ENCODE data around the gene DNAJB5. TPM values are rescaled to one million over a fixed set of nuclear protein-coding genes. Genes with fewer than 3 reads are reported as not detected.
"Not testable (repeated sequence)": the region's sequence is repeated elsewhere in the genome, so short reads cannot be mapped to it uniquely, and the experiment has no call there.

Gene DNAJB5
- total RNA-seq, 2 experiments from 2014 or later: 3.2 to 4.1 TPM

DNA sequence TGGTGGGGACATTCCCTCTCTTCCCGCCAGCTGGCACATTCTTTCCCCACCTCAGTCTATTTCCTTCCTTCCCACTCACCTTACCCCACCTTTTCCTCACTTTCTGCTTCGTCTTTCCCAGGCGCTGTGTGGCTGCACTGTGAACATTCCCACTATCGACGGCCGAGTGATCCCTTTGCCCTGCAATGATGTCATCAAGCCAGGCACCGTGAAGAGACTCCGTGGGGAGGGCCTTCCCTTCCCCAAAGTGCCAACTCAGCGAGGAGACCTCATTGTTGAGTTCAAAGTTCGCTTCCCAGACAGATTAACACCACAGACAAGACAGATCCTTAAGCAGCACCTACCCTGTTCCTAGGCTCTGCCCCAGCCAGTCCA is 7.3 kb downstream of the DNAJB5 start:
- CTCF ChIA-PET: interaction anchor here (1.5 to 2.2 kb wide), 2 partner anchors 12 to 97 kb away, joined by 4 to 12 read pairs; no protein-coding TSS in a partner anchor
- Mint-ChIP-seq H3K36me3 (ENCODE audit: low read depth) (no peaks in the 10 kb centered on the region), H3K4me3 (no peak overlapping the region), H3K4me1 (peaks cover 20% of the 10 kb centered on the region), H3K27me3 (no peaks in the 10 kb centered on the region), H3K27ac (no peak overlapping the region), H3K9me3 (no peaks in the 10 kb centered on the region)
- POLR2A ChIA-PET: no interaction called here
- DNase-seq: no peak

DNA sequence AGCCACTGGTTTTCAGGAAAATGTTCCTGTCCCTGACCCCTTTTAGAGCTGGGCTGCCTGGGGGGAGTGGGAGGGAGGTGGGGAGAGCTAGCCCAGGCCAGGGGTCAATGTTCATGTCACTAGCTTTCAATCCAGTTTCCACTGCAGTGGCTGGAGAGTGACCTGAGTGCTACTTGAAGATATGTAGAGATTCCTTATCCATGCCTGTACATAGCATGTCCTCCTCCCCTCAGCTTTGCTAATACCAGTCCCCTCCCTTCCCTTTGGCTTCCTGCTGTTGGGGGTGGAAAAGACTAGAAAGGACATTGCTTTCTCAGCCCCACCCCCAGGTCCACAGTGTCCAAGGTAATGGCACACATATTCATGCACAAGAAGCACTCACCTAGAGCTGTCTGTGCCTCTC is 7.8 kb downstream of the DNAJB5 start:
- H3K27ac Mint-ChIP-seq: no peak overlapping the region
- CTCF ChIA-PET: interaction anchor here (1.5 to 2.2 kb wide), 2 partner anchors 12 to 98 kb away, joined by 4 to 12 read pairs; no protein-coding TSS in a partner anchor
- H3K36me3 Mint-ChIP-seq (ENCODE audit: low read depth): no peaks in the 10 kb centered on the region
- POLR2A ChIA-PET: interaction anchor here (0.5 kb wide), 1 partner anchor 8 kb away, joined by 4 read pairs; the partner anchor contains the start of gene DNAJB5
- no peak for DNase-seq
- no peaks in the 10 kb centered on the region for H3K27me3 Mint-ChIP-seq
- no peak overlapping the region for H3K4me3 Mint-ChIP-seq
- H3K4me1 Mint-ChIP-seq: peaks cover 20% of the 10 kb centered on the region
- no peaks in the 10 kb centered on the region for H3K9me3 Mint-ChIP-seq

DNA sequence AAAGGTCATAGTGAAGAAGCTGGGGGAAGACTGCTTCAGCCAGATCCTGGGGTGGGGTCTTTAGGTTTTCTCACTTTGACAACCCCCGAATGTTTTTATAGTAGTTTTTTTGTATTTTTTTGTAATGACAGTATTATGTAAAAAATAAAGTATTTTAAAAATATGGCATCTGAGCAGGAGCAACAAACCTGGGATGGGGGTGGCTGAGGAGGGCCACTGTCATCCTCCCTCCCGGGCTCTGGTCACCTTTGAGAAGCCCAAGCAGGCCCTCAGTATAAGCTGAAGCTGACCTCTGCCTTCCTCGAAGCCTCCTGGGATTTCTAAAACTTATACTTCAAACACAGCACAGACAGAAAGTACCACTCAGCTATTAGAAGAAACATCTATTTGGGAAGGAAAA is 8.7 kb downstream of the DNAJB5 start:
- Mint-ChIP-seq H3K4me1 (peaks cover 20% of the 10 kb centered on the region), H3K36me3 (ENCODE audit: low read depth) (no peaks in the 10 kb centered on the region), H3K27me3 (no peaks in the 10 kb centered on the region), H3K27ac (no peak overlapping the region), H3K9me3 (no peaks in the 10 kb centered on the region), H3K4me3 (no peak overlapping the region)
- ChIA-PET POLR2A (interaction anchor here (0.6 kb wide), 1 partner anchor 12 kb away, joined by 3 read pairs; no protein-coding TSS in a partner anchor), CTCF (interaction anchor here (1.5 to 2.2 kb wide), 3 partner anchors 13 to 99 kb away, joined by 4 to 12 read pairs (median 5); no protein-coding TSS in a partner anchor)
- DNase-seq: no peak

- no peak overlapping the region for H3K4me3 Mint-ChIP-seq
- ChIA-PET POLR2A (no interaction called here), CTCF (interaction anchor here (1.1 to 2.2 kb wide), 2 partner anchors 15 to 52 kb away, joined by 3 to 5 read pairs; no protein-coding TSS in a partner anchor)
- no peaks in the 10 kb centered on the region for H3K36me3 Mint-ChIP-seq (ENCODE audit: low read depth)
- H3K9me3 Mint-ChIP-seq: no peaks in the 10 kb centered on the region
- peaks cover 16% of the 10 kb centered on the region for H3K4me1 Mint-ChIP-seq
- H3K27me3 Mint-ChIP-seq: no peaks in the 10 kb centered on the region
- DNase-seq: no peak
- H3K27ac Mint-ChIP-seq: no peak overlapping the region
Observed at GRCh38 chr9:34999576-34999975, 10.0 kb downstream of the DNAJB5 start.

DNA sequence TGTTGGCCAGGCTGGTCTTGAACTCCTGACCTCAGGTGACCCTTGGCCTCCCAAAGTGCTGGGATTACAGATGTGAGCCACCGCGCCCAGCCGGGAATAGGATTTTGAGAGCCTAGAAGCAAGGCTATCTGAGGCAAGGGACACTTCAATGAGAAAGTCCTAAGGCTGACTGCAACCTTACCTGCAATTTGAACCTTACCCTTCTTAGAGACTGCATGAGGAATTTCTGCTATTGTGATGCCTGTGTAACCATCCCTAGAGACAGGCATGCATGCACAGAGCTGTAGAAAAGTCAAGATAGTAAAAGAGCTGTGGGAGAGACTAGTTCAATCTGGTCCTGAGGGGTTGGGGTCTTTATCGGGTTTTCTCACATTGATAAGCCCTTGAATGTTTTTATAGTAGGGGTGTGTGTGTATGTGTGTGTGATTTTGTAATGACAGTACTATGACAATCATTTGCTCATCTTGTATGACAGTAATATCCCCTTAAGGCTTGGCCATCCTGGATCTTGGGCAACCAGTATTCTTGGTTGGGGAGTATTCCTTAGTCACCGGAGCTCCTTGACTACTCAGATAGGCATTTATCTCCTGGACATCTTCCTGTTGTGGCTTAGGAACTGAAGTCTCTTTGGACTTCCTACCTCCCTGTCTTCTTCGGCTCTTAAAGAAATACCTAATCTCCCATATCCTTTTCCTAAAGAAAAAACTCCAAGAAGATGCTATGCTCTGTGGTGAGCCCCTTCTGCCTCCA is 11.2 kb downstream of the DNAJB5 start:
- H3K4me1 Mint-ChIP-seq: peaks cover 16% of the 10 kb centered on the region
- CTCF ChIA-PET: interaction anchor here (1.1 kb wide), 1 partner anchor 16 kb away, joined by 3 read pairs; no protein-coding TSS in a partner anchor
- H3K27ac Mint-ChIP-seq: no peak overlapping the region
- no peaks in the 10 kb centered on the region for H3K36me3 Mint-ChIP-seq (ENCODE audit: low read depth)
- POLR2A ChIA-PET: no interaction called here
- DNase-seq: no peak
- no peaks in the 10 kb centered on the region for H3K27me3 Mint-ChIP-seq
- H3K4me3 Mint-ChIP-seq: no peak overlapping the region
- no peaks in the 10 kb centered on the region for H3K9me3 Mint-ChIP-seq

DNA sequence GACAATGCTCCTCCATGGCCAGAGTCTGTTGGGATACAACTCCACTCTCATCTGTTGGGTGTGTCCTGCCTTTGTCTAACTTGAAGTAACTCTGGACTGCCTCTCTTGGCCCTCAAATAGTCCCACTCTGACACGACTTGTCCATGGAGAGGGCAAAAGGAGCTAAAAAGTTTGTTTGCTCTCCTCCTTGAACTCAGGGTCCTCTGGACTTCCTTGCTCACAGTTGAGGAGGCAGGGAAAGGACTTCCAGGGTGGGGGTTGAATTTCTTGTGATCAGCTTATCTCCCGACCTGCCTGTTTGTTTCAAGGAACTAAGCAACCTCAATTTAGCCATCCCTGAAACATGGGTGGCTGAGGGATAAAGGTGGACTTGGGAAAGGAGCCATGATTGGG is 11.7 kb downstream of the DNAJB5 start:
- POLR2A ChIA-PET: interaction anchor here (1.0 kb wide), 1 partner anchor 11 kb away, joined by 4 read pairs; the partner anchor contains the start of gene DNAJB5
- Mint-ChIP-seq H3K27me3 (no peaks in the 10 kb centered on the region), H3K4me3 (no peak overlapping the region), H3K9me3 (no peaks in the 10 kb centered on the region), H3K4me1 (peaks cover 16% of the 10 kb centered on the region), H3K36me3 (ENCODE audit: low read depth) (no peaks in the 10 kb centered on the region), H3K27ac (no peak overlapping the region)
- CTCF ChIA-PET: interaction anchor here (0.9 kb wide), 1 partner anchor 50 kb away, joined by 3 read pairs; no protein-coding TSS in a partner anchor
- no peak for DNase-seq

GRCh38 chr9:35001803-35002502 is 12.4 kb downstream of the DNAJB5 start:
- no peak for DNase-seq
- Mint-ChIP-seq H3K27ac (no peak overlapping the region), H3K4me3 (no peak overlapping the region), H3K27me3 (no peaks in the 10 kb centered on the region), H3K4me1 (peaks cover 16% of the 10 kb centered on the region), H3K9me3 (no peaks in the 10 kb centered on the region), H3K36me3 (ENCODE audit: low read depth) (no peaks in the 10 kb centered on the region)
- POLR2A ChIA-PET: interaction anchor here (1.0 to 1.4 kb wide), 2 partner anchors 12 kb away, joined by 3 to 4 read pairs; partner anchors contain the start of gene DNAJB5
- CTCF ChIA-PET: interaction anchor here (0.9 kb wide), 2 partner anchors 17 to 49 kb away, joined by 3 to 6 read pairs; no protein-coding TSS in a partner anchor

DNA sequence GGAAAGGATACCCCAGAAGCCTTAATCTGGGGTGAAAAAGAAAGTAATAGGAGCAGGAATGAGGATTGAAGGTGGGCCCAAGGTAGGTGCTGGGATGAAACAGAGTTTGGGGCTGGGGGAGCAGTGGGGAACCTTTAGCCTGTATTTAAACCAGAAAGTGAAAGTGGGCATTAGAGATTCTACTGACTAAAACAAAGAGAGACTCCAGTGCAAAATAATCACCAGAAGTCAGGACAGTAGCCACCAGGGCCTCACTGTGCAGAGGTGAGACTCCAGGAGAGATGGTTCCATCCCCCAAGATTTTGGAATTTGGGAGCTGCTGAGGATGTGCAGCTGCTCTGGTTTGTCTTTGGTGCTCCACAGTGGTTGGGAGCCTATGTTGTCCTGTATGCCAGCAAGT is 13.1 kb downstream of the DNAJB5 start:
- Mint-ChIP-seq H3K27me3 (no peaks in the 10 kb centered on the region), H3K36me3 (ENCODE audit: low read depth) (no peaks in the 10 kb centered on the region), H3K9me3 (no peaks in the 10 kb centered on the region), H3K27ac (no peak overlapping the region), H3K4me3 (no peak overlapping the region), H3K4me1 (peaks cover 16% of the 10 kb centered on the region)
- ChIA-PET POLR2A (interaction anchor here (1.4 kb wide), 1 partner anchor 12 kb away, joined by 3 read pairs; no protein-coding TSS in a partner anchor), CTCF (interaction anchor here (0.9 kb wide), 1 partner anchor 18 kb away, joined by 6 read pairs; no protein-coding TSS in a partner anchor)
- DNase-seq: no peak

DNA sequence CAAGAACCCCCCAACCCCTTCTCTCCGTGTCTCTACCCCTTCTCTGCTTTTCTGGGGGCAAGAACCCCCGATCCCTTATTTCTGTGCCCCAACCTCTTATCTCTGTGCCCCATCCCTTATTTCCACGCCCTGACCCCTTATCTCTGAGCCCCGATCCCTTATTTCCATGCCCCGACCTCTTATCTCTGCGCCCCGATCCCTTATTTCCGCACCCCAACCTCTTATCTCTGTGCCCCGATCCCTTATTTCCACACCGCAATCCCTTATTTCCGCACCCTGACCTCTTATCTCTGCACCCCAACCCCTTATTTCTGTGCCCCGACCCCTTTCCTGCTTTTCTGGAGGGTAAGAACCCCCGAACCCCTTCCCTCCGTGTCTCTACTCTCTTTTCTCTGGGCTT is 14.8 kb downstream of the DNAJB5 start:
- H3K4me3 Mint-ChIP-seq; DNase-seq; CTCF ChIA-PET; H3K27me3 Mint-ChIP-seq; H3K9me3 Mint-ChIP-seq; POLR2A ChIA-PET; H3K27ac Mint-ChIP-seq; H3K36me3 Mint-ChIP-seq (ENCODE audit: low read depth): not testable (repeated sequence)
- H3K4me1 Mint-ChIP-seq: peaks cover 16% of the 10 kb centered on the region

- DNase-seq: no peak
- Mint-ChIP-seq H3K27me3 (no peaks in the 10 kb centered on the region), H3K4me1 (peaks cover 2% of the 10 kb centered on the region), H3K9me3 (peaks cover 16% of the 10 kb centered on the region), H3K4me3 (no peak overlapping the region), H3K36me3 (ENCODE audit: low read depth) (peaks cover 33% of the 10 kb centered on the region), H3K27ac (no peak overlapping the region)
- ChIA-PET CTCF (no interaction called here), POLR2A (interaction anchor here (0.7 to 0.8 kb wide), 2 partner anchors 12 to 86 kb away, joined by 3 read pairs; partner anchors contain the start of gene PIGO)
Observed at GRCh38 chr9:35010351-35010958, 20.9 kb downstream of the DNAJB5 start.

GRCh38 chr9:35014517-35014916 is 25.0 kb downstream of the DNAJB5 start:
- CTCF ChIA-PET: interaction anchor here (0.7 kb wide), 1 partner anchor 115 kb away, joined by 5 read pairs; no protein-coding TSS in a partner anchor
- H3K36me3 Mint-ChIP-seq (ENCODE audit: low read depth): peaks cover 29% of the 10 kb centered on the region
- H3K4me1 Mint-ChIP-seq: peaks cover 2% of the 10 kb centered on the region
- no peak overlapping the region for H3K4me3 Mint-ChIP-seq
- DNase-seq: no peak
- H3K27ac Mint-ChIP-seq: no peak overlapping the region
- POLR2A ChIA-PET: interaction anchor here (0.8 kb wide), 1 partner anchor 12 kb away, joined by 3 read pairs; no protein-coding TSS in a partner anchor
- H3K27me3 Mint-ChIP-seq: no peaks in the 10 kb centered on the region
- H3K9me3 Mint-ChIP-seq: peaks cover 13% of the 10 kb centered on the region

DNA sequence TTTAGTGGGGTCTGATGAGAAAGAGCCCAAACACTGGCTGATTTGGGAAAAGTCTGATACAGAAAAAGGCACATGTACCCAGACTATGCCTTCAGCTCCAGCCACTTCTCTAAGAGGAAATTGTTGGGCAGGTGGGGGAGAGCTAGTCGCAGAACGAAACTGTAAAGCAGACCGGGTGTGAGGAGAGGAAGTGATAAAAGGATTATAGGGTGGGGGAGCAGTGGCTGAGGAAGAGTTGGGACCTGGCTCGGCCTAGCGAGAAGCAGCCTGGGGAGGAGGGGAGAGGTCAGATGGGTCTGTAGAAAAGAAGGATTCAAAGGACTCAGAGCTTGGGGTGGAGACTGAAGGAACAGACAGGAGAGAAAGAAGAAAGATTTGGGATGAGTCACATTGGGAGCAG is 33.9 kb downstream of the DNAJB5 start:
- Mint-ChIP-seq H3K27ac (peak overlapping the region; percentile 11), H3K4me1 (peaks cover 22% of the 10 kb centered on the region)
- CTCF ChIA-PET; H3K36me3 Mint-ChIP-seq (ENCODE audit: low read depth); DNase-seq; H3K4me3 Mint-ChIP-seq; H3K27me3 Mint-ChIP-seq; H3K9me3 Mint-ChIP-seq; POLR2A ChIA-PET: not testable (repeated sequence)

Data from activated CD4-positive, alpha-beta memory T cell treated with anti-CD3 and anti-CD28 coated beads, Interleukin-2, amount 10 ng/mL, durations not matched to agents 7 days and 5 days (primary cell).